Breast epithelium (tissue), 3 donors: ENCODE data around the gene CUL5.

Source experiments
- CTCF ChIP-seq, 3 donors: fragments of 450-650 bp; IDR thresholded peaks; one replicate each; pipeline ENCODE4 v1.5.1; 2016 to 2017; ENCODE audit warnings: antibody characterized with exemption in 3 of 3, mild to moderate bottlenecking in 3 of 3, moderate library complexity in 3 of 3
- POLR2A ChIP-seq: fragments of 450-650 bp; IDR thresholded peaks from one replicate; pipeline ENCODE4 v1.6.1; 2016; ENCODE audit warnings: antibody characterized with exemption, mild to moderate bottlenecking, moderate library complexity
- POLR2AphosphoS5 ChIP-seq, 3 donors: sonication (generic); formaldehyde crosslinking; IDR thresholded peaks; one replicate each; pipeline ENCODE4 v1.6.1; 2017; ENCODE audit warnings: antibody characterized with exemption in 3 of 3

- TF ChIP-seq CTCF (IDR thresholded peaks at IDR 0.05) (no peak), POLR2AphosphoS5 (IDR thresholded peaks at IDR 0.05) (no peak), POLR2A (no peak)
Observed at GRCh38 chr11:108003623-108004022, 5.1 kb upstream of the CUL5 start.
